HTR-8/SVneo (cell line): Measurements from ENCODE around the gene RIN2.
A peak's percentile ranks its signal among the peaks of the same experiment; 100 is the strongest.

Experiments used
- DNase-seq: peaks from one replicate; pipeline ENCODE4 v3.0.0; 2011; ENCODE audit warnings: low spot score, mixed read lengths; ENCODE audit not compliant: insufficient read length
- FAIRE-seq: peaks from 2 replicates; lab custom pipeline; 2011; peaks lifted over from hg19 to GRCh38; lab: Jason Lieb, UNC

The RIN2 gene

GRCh38 chr20:19758133-19758500, at the start of gene RIN2:
TSS of gene RIN2 (plus strand) at chr20:19758258. CDS start at chr20:19889602, 131,344 bp downstream.
- peak; percentile 50 for DNase-seq
- no peak for FAIRE-seq

- no peak for DNase-seq
- no peak for FAIRE-seq
Observed at GRCh38 chr20:19709635-19710335, 48.3 kb upstream of the RIN2 start.

- no peak for DNase-seq
- FAIRE-seq, result peak; percentile 52
Observed at GRCh38 chr20:19710336-19711120, 47.5 kb upstream of the RIN2 start.

- peak; percentile 88 for FAIRE-seq
- DNase-seq, result no peak
Observed at GRCh38 chr20:19711126-19711525, 46.9 kb upstream of the RIN2 start.

GRCh38 chr20:19712721-19713260, 45.3 kb upstream of the RIN2 start:
- FAIRE-seq (no peak), DNase-seq (no peak)

- FAIRE-seq, result no peak
- no peak for DNase-seq
Observed at GRCh38 chr20:19713822-19714578, 44.1 kb upstream of the RIN2 start.

GRCh38 chr20:19714579-19714840, 43.5 kb upstream of the RIN2 start:
- no peak for DNase-seq
- no peak for FAIRE-seq

GRCh38 chr20:19715986-19716385, 42.1 kb upstream of the RIN2 start:
- no peak for FAIRE-seq
- no peak for DNase-seq

GRCh38 chr20:19718880-19719279, 39.2 kb upstream of the RIN2 start:
- no peak for FAIRE-seq

GRCh38 chr20:19720991-19721390, 37.1 kb upstream of the RIN2 start:
- no peak for DNase-seq
- no peak for FAIRE-seq

More at GRCh38 chr20:19718880-19719279, 39.2 kb upstream of the RIN2 start:
- no peak for DNase-seq

GRCh38 chr20:19723051-19723450, 35.0 kb upstream of the RIN2 start:
- DNase-seq, result no peak
- FAIRE-seq, result no peak

GRCh38 chr20:19723813-19724430, 34.1 kb upstream of the RIN2 start:
- no peak for DNase-seq
- no peak for FAIRE-seq

GRCh38 chr20:19725373-19725772, 32.7 kb upstream of the RIN2 start:
- no peak for FAIRE-seq
- no peak for DNase-seq

GRCh38 chr20:19725814-19726525, 32.1 kb upstream of the RIN2 start:
- no peak for DNase-seq
- FAIRE-seq, result no peak

- DNase-seq, result no peak
- no peak for FAIRE-seq
Observed at GRCh38 chr20:19727251-19727847, 30.7 kb upstream of the RIN2 start.

GRCh38 chr20:19729672-19730071, 28.4 kb upstream of the RIN2 start:
- FAIRE-seq, result no peak
- DNase-seq, result no peak

- FAIRE-seq (no peak), DNase-seq (no peak)
Observed at GRCh38 chr20:19730706-19731105, 27.4 kb upstream of the RIN2 start.

- no peak for DNase-seq
- FAIRE-seq, result no peak
Observed at GRCh38 chr20:19734811-19735210, 23.2 kb upstream of the RIN2 start.

GRCh38 chr20:19735446-19735845, 22.6 kb upstream of the RIN2 start:
- peak; percentile 86 for DNase-seq
- FAIRE-seq, result peak; percentile 75
